GM12874 (cell line): ENCODE results near the gene MYOC.

ENCODE experiments used
- CTCF ChIP-seq: IDR thresholded peaks from 2 replicates; pipeline ENCODE4 v1.5.1; 2011; ENCODE audit warnings: low read depth, mild to moderate bottlenecking, control low read depth, low read length, moderate library complexity; ENCODE audit not compliant: insufficient read depth

Gene MYOC

DNA sequence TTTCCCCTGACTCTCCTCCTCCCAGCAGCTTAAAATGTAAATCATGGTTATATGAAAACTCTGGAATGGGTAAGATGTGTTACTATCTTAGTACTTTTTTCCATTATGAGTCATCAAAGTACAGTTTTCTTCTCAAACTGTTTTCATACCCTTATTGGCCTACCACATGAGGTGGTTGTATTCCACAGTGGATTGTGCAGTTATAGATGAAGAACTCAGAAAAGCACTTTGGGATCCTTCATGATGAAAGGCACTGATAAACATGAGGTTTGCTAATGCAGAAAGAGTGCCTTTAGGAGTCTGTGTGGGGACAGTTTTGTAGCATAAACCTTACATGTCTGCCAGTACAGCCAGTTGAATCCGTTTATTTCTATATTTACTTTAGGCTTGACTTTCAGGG, 62.5 kb downstream of the MYOC start:
- no peak for TF ChIP-seq CTCF

DNA sequence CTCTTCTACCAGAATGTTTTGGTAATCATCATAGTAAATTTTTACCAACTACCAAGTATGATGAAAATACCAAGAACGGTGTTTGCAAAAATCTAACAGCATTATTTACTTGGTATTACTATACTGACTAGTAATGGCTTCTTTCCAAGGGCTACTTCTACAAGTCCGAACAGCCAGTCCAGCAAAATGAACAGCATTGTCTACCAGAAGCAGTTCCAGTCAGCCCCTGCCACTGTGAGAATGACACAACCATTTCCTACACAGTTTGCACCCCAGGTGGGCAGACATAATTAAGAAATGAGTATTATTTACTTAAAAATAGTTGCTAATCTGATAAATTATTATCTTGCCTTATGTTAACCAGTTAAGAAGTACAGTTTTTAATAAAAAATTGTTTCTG, 64.3 kb downstream of the MYOC start:
- TF ChIP-seq CTCF, result no peak

- no peak for TF ChIP-seq CTCF
Observed at GRCh38 chr1:171585715-171586114, 66.8 kb downstream of the MYOC start.
